ENCODE measurements around the gene EFCAB6. TPM values are rescaled to one million over a fixed set of nuclear protein-coding genes. Genes with fewer than 3 reads are reported as not detected.

EFCAB6 gene
- total and polyA plus RNA-seq, 2 donors (not counting 1 experiment from before 2014, with no cell fraction given), result 0.07 to 0.10 TPM

DNA sequence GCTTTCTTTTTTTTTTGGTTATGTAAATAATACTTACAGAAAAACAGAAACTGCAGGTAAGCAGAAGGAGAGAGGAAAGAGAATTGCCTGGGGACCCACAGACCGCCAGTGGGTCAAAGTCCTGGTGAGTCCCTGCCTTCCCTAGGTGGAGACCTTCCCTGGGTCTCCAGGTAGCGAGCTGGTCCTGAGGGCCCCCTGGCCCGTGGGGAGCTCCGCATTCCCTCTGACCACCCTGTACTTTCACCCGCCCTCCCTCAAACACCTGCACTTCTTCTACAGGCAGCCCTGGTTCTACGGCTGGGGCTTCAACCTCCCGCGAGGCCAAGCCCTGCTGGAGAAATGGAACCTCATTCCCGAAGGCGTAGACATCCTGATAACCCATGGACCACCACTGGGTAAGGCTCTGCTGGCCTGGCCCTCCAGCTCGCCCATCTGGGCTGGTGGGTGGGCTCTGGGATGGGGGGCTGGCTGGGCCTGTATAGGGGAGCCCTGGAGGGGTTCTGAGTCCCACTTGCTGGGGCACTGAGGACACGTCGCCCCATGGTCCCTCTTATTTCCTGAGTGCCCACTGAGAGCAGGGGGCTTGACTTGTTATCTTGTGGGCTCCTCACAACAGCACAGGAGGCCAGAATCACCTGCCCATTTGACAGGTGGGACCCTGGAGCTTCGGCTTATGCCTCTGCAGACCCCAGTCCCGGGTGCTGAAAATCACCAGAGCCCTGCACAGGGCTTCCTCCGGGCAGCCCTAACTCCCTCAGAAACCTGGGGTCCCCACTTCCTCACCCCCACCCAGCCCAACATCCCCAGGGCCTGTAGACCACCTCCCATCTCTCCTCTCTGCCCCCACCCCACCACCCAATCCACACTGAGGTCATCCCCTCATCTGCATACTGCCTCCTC is 313.9 kb downstream of the EFCAB6 start:
- Mint-ChIP-seq H3K4me1 (no peaks in the 10 kb centered on the region), H3K27ac (no peak overlapping the region), H3K4me3 (no peak overlapping the region), H3K27me3 (no peaks in the 10 kb centered on the region), H3K9me3 (ENCODE audit: insufficient read depth) (no peaks in the 10 kb centered on the region)
- ATAC-seq (ENCODE audit: low read depth) (no peak), DNase-seq (no peak)
- no peaks in the 10 kb centered on the region for H3K27me3 ChIP-seq (replicated peaks in 1 of 4; ENCODE audit: control extremely low read depth in 1 of 4, control insufficient read depth in 3 of 4, insufficient read depth in 4 of 4, low read length in 3 of 4)
- H3K4me1 ChIP-seq (ENCODE audit: control insufficient read depth in 2 of 2, insufficient read depth in 2 of 2, low read length in 2 of 2), result no peaks in the 10 kb centered on the region
- no peaks in the 10 kb centered on the region for H4K20me1 ChIP-seq (ENCODE audit: control insufficient read depth, insufficient read depth, low read length, poor library complexity, severe bottlenecking)
- no peak overlapping the region for H3K4me2 ChIP-seq (replicated peaks; ENCODE audit: low read depth, low read length, poor library complexity, severe bottlenecking)
- intact Hi-C loops (cut with micrococcal nuclease), result no loop called here
- peaks cover 0 to 13% (median 0%) of the 10 kb centered on the region in 3 donors for H3K9me3 ChIP-seq (ENCODE audit: control extremely low read depth in 1 of 3, control insufficient read depth in 2 of 3, insufficient read depth in 1 of 3, low read length in 2 of 3)
- ChIA-PET CTCF (no interaction called here), POLR2A (interaction anchor here (0.7 kb wide), 1 partner anchor 100 kb away, joined by 20 read pairs; no protein-coding TSS in a partner anchor)
- H3K79me2 ChIP-seq (ENCODE audit: control insufficient read depth, insufficient read depth, low read length), result no peaks in the 10 kb centered on the region
- H3K4me3 ChIP-seq (ENCODE audit: control extremely low read depth in 1 of 5, extremely low read depth in 1 of 5, insufficient read depth in 1 of 5, low read depth in 2 of 5, low read length in 4 of 5), result no peak overlapping the region
- no peak overlapping the region for H3K9ac ChIP-seq (ENCODE audit: low read length)
- TF ChIP-seq EZH2 (IDR thresholded peaks at IDR 0.05; ENCODE audit: borderline replicate concordance, insufficient read depth, low read depth, low read length, poor library complexity, severe bottlenecking), result no peak
- TF ChIP-seq, protein P1, sequence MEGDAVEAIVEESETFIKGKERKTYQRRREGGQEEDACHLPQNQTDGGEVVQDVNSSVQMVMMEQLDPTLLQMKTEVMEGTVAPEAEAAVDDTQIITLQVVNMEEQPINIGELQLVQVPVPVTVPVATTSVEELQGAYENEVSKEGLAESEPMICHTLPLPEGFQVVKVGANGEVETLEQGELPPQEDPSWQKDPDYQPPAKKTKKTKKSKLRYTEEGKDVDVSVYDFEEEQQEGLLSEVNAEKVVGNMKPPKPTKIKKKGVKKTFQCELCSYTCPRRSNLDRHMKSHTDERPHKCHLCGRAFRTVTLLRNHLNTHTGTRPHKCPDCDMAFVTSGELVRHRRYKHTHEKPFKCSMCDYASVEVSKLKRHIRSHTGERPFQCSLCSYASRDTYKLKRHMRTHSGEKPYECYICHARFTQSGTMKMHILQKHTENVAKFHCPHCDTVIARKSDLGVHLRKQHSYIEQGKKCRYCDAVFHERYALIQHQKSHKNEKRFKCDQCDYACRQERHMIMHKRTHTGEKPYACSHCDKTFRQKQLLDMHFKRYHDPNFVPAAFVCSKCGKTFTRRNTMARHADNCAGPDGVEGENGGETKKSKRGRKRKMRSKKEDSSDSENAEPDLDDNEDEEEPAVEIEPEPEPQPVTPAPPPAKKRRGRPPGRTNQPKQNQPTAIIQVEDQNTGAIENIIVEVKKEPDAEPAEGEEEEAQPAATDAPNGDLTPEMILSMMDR (IDR thresholded peaks at IDR 0.05), result no peak
- no peak overlapping the region for H2AFZ ChIP-seq (ENCODE audit: insufficient read depth, low read depth, low read length, poor library complexity, severe bottlenecking)
- 92% methylated on average over 15 of the region's 16 CpGs for WGBS (ENCODE audit: insufficient coverage)
- no peak overlapping the region for H3K27ac ChIP-seq (ENCODE audit: low read length in 2 of 2)
- H3K36me3 ChIP-seq (replicated peaks in 1 of 2; ENCODE audit: control extremely low read depth in 1 of 2, control insufficient read depth in 1 of 2, extremely low read depth in 1 of 2, insufficient read depth in 2 of 2, low read length in 1 of 2), result no peaks in the 10 kb centered on the region

DNA sequence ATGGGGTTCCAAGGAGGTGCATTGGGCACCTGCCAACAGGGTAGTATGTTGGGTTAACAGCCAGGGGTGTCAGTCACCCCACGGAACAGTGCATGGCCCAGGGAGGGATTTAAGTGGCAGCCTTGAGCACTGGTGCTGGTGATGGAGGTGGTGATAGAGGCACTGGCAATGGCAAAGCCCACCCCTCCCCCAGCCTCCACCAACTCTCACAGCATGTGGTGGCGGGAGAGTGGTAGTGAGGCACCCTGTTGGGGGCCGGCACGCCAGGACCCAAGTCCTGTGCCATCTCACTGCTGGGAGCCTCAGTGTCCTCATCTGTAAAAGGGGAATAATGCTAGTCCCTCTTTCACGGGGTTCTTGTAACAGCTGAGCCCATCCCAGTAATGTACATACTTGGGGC is 318.8 kb downstream of the EFCAB6 start:
- peaks cover 0 to 9% (median 0%) of the 10 kb centered on the region in 3 donors for H3K9me3 ChIP-seq (ENCODE audit: control extremely low read depth in 1 of 3, control insufficient read depth in 2 of 3, insufficient read depth in 1 of 3, low read length in 2 of 3)
- H3K79me2 ChIP-seq (ENCODE audit: control insufficient read depth, insufficient read depth, low read length), result no peaks in the 10 kb centered on the region
- Mint-ChIP-seq H3K27me3 (peaks cover 2% of the 10 kb centered on the region), H3K4me1 (no peaks in the 10 kb centered on the region), H3K9me3 (ENCODE audit: insufficient read depth) (no peaks in the 10 kb centered on the region), H3K4me3 (no peak overlapping the region), H3K27ac (no peak overlapping the region)
- H3K4me3 ChIP-seq (ENCODE audit: control extremely low read depth in 1 of 5, extremely low read depth in 1 of 5, insufficient read depth in 1 of 5, low read depth in 2 of 5, low read length in 4 of 5), result no peak overlapping the region
- POLR2A ChIA-PET, result no interaction called here
- no peak for TF ChIP-seq EZH2 (IDR thresholded peaks at IDR 0.05; ENCODE audit: borderline replicate concordance, insufficient read depth, low read depth, low read length, poor library complexity, severe bottlenecking)
- TF ChIP-seq, protein P1 (IDR thresholded peaks at IDR 0.05), result no peak
- CTCF ChIA-PET, result no interaction called here
- no peak overlapping the region for H2AFZ ChIP-seq (ENCODE audit: insufficient read depth, low read depth, low read length, poor library complexity, severe bottlenecking)
- H3K36me3 ChIP-seq (replicated peaks in 1 of 2; ENCODE audit: control extremely low read depth in 1 of 2, control insufficient read depth in 1 of 2, extremely low read depth in 1 of 2, insufficient read depth in 2 of 2, low read length in 1 of 2), result no peaks in the 10 kb centered on the region
- no peak overlapping the region for H3K9ac ChIP-seq (ENCODE audit: low read length)
- H3K4me1 ChIP-seq (ENCODE audit: control insufficient read depth in 2 of 2, insufficient read depth in 2 of 2, low read length in 2 of 2), result no peaks in the 10 kb centered on the region
- H4K20me1 ChIP-seq (ENCODE audit: control insufficient read depth, insufficient read depth, low read length, poor library complexity, severe bottlenecking), result no peaks in the 10 kb centered on the region
- intact Hi-C loops (cut with micrococcal nuclease), result no loop called here
- 89% methylated on average over 3 of the region's 5 CpGs for WGBS (ENCODE audit: insufficient coverage)
- ATAC-seq (ENCODE audit: low read depth), result no peak
- no peak overlapping the region for H3K4me2 ChIP-seq (replicated peaks; ENCODE audit: low read depth, low read length, poor library complexity, severe bottlenecking)
- no peaks in the 10 kb centered on the region for H3K27me3 ChIP-seq (replicated peaks in 1 of 4; ENCODE audit: control extremely low read depth in 1 of 4, control insufficient read depth in 3 of 4, insufficient read depth in 4 of 4, low read length in 3 of 4)
- DNase-seq, result no peak
- H3K27ac ChIP-seq (ENCODE audit: low read length in 2 of 2), result no peak overlapping the region
